ENCODE results near the gene CALCB.
A peak's percentile ranks its signal among the peaks of the same experiment; 100 is the strongest.

Gene CALCB

GRCh38 chr11:15108592-15109130, 35.3 kb downstream of the CALCB start:
- peaks cover 0 to 3% of the 10 kb centered on the region in 2 donors for H3K4me1 ChIP-seq (ENCODE audit: control insufficient read depth in 1 of 2, insufficient read depth in 2 of 2, low read length in 2 of 2)
- H3K27ac ChIP-seq (ENCODE audit: low read length): no peak overlapping the region
- no peaks in the 10 kb centered on the region for H3K36me3 ChIP-seq (ENCODE audit: control insufficient read depth in 1 of 2, insufficient read depth in 2 of 2, low read length in 2 of 2)
- peaks cover 0 to 3% of the 10 kb centered on the region in 2 donors for H3K9me3 ChIP-seq (ENCODE audit: control insufficient read depth in 1 of 2, low read length in 2 of 2)
- H3K27me3 ChIP-seq (ENCODE audit: low read depth, low read length): no peaks in the 10 kb centered on the region
- no peak overlapping the region for H3K4me3 ChIP-seq (ENCODE audit: low read depth in 1 of 2, low read length in 2 of 2)

GRCh38 chr11:15109602-15110001, 36.2 kb downstream of the CALCB start:
- H3K36me3 ChIP-seq (ENCODE audit: control insufficient read depth in 1 of 2, insufficient read depth in 2 of 2, low read length in 2 of 2): no peaks in the 10 kb centered on the region
- no peak overlapping the region for H3K27ac ChIP-seq (ENCODE audit: low read length)
- no peaks in the 10 kb centered on the region for H3K27me3 ChIP-seq (ENCODE audit: low read depth, low read length)
- H3K4me1 ChIP-seq (ENCODE audit: control insufficient read depth in 1 of 2, insufficient read depth in 2 of 2, low read length in 2 of 2): peaks cover 0 to 6% of the 10 kb centered on the region in 2 donors
- no peaks in the 10 kb centered on the region for H3K9me3 ChIP-seq (ENCODE audit: control insufficient read depth in 1 of 2, low read length in 2 of 2)
- H3K4me3 ChIP-seq (ENCODE audit: low read depth in 1 of 2, low read length in 2 of 2): no peak overlapping the region

DNA sequence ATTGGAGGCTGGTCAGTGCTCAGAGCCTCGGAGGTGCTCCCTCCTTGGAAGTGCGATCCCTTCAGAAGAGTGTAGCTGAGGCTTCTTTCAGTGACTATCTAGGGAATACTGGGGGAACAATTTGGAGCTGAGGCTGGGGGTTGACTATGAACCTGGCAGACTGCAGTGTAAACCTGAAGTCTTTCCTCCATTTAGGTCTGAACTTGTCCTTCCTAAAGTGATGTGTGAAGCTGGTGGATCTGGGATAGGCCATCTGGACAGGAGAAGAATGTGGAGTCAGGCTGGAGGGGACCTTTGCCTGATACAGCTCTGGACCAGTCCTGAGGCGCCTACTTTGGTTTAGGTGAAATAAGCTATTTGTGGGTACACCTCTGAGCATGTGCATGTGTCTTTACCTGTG, 37.8 kb downstream of the CALCB start:
- no peaks in the 10 kb centered on the region for H3K36me3 ChIP-seq (ENCODE audit: control insufficient read depth in 1 of 2, insufficient read depth in 2 of 2, low read length in 2 of 2)
- no peak overlapping the region for H3K27ac ChIP-seq (ENCODE audit: low read length)
- H3K9me3 ChIP-seq (ENCODE audit: control insufficient read depth in 1 of 2, low read length in 2 of 2): no peaks in the 10 kb centered on the region
- no peaks in the 10 kb centered on the region for H3K27me3 ChIP-seq (ENCODE audit: low read depth, low read length)
- no peak overlapping the region for H3K4me3 ChIP-seq (ENCODE audit: low read depth in 1 of 2, low read length in 2 of 2)
- H3K4me1 ChIP-seq (ENCODE audit: control insufficient read depth in 1 of 2, insufficient read depth in 2 of 2, low read length in 2 of 2): peaks cover 0 to 6% of the 10 kb centered on the region in 2 donors

GRCh38 chr11:15112131-15112541, 38.7 kb downstream of the CALCB start:
- Histone ChIP-seq H3K4me1 (ENCODE audit: control insufficient read depth in 1 of 2, insufficient read depth in 2 of 2, low read length in 2 of 2) (peaks cover 0 to 6% of the 10 kb centered on the region in 2 donors), H3K27me3 (ENCODE audit: low read depth, low read length) (no peaks in the 10 kb centered on the region), H3K36me3 (ENCODE audit: control insufficient read depth in 1 of 2, insufficient read depth in 2 of 2, low read length in 2 of 2) (no peaks in the 10 kb centered on the region), H3K27ac (ENCODE audit: low read length) (no peak overlapping the region), H3K4me3 (ENCODE audit: low read depth in 1 of 2, low read length in 2 of 2) (no peak overlapping the region), H3K9me3 (ENCODE audit: control insufficient read depth in 1 of 2, low read length in 2 of 2) (no peaks in the 10 kb centered on the region)

DNA sequence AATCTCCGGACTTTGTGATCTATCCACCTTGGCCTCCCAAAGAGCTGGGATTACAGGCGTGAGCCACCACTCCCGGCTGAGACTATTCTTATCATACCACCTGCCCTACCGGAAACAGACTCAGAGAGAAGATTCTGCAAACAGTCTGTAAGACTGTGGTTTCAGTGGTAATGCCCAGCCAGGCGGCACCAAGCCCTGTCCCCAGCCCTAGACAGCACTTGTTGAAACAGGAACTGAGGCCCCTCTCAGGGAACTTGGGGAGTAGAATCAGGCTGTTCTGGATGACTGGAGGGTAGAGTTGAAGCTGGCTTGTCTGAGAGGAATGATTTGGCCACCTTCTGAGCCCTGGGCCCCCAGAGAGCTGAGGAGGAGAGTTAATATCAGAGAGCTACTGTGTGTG, 40.0 kb downstream of the CALCB start:
- H3K27me3 ChIP-seq (ENCODE audit: low read depth, low read length): peaks cover 4% of the 10 kb centered on the region
- no peaks in the 10 kb centered on the region for H3K36me3 ChIP-seq (ENCODE audit: control insufficient read depth in 1 of 2, insufficient read depth in 2 of 2, low read length in 2 of 2)
- no peak overlapping the region for H3K4me3 ChIP-seq (ENCODE audit: low read depth in 1 of 2, low read length in 2 of 2)
- no peak overlapping the region for H3K27ac ChIP-seq (ENCODE audit: low read length)
- H3K4me1 ChIP-seq (ENCODE audit: control insufficient read depth in 1 of 2, insufficient read depth in 2 of 2, low read length in 2 of 2): peaks cover 0 to 6% of the 10 kb centered on the region in 2 donors
- no peaks in the 10 kb centered on the region for H3K9me3 ChIP-seq (ENCODE audit: control insufficient read depth in 1 of 2, low read length in 2 of 2)

GRCh38 chr11:15114501-15115475, 41.4 kb downstream of the CALCB start, which contains the start of gene INSC:
Gene INSC, plus strand, starts transcription at chr11:15114923. Its CDS starts 34,252 bp downstream, at chr11:15149175.
- Histone ChIP-seq H3K9me3 (ENCODE audit: control insufficient read depth in 1 of 2, low read length in 2 of 2) (no peaks in the 10 kb centered on the region), H3K36me3 (ENCODE audit: control insufficient read depth in 1 of 2, insufficient read depth in 2 of 2, low read length in 2 of 2) (no peaks in the 10 kb centered on the region), H3K27me3 (ENCODE audit: low read depth, low read length) (peaks cover 4% of the 10 kb centered on the region), H3K4me1 (ENCODE audit: control insufficient read depth in 1 of 2, insufficient read depth in 2 of 2, low read length in 2 of 2) (peaks cover 0 to 6% of the 10 kb centered on the region in 2 donors), H3K4me3 (ENCODE audit: low read depth in 1 of 2, low read length in 2 of 2) (peak within 1 kb of the TSS in 1 of 2 donors; percentile 48), H3K27ac (ENCODE audit: low read length) (no peak within 1 kb of the TSS)

DNA sequence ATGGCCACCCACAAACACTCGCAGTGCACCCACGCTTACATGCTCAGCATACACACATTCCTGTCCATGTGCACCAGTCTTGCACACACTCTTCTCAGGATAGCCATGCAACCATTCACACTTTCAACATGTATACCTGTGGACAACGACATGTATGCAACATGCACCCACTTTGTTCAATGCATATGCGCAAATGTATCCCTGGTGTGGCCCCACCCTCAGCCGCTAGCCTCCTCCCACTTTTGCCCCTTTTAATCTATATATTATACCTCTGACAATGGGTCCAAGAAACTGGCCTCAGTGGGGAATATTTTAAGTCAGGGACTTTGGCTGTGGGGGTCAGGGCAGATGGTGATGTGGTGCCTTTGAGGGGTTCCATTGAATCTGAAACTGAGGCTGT, 42.3 kb downstream of the CALCB start:
- H3K4me3 ChIP-seq (ENCODE audit: low read depth in 1 of 2, low read length in 2 of 2): peak overlapping the region in 1 of 2 donors; percentile 48
- H3K9me3 ChIP-seq (ENCODE audit: control insufficient read depth in 1 of 2, low read length in 2 of 2): no peaks in the 10 kb centered on the region
- no peaks in the 10 kb centered on the region for H3K36me3 ChIP-seq (ENCODE audit: control insufficient read depth in 1 of 2, insufficient read depth in 2 of 2, low read length in 2 of 2)
- H3K27me3 ChIP-seq (ENCODE audit: low read depth, low read length): peaks cover 4% of the 10 kb centered on the region
- no peak overlapping the region for H3K27ac ChIP-seq (ENCODE audit: low read length)
- peaks cover 0 to 6% of the 10 kb centered on the region in 2 donors for H3K4me1 ChIP-seq (ENCODE audit: control insufficient read depth in 1 of 2, insufficient read depth in 2 of 2, low read length in 2 of 2)

GRCh38 chr11:15117751-15118150, 44.4 kb downstream of the CALCB start:
- Histone ChIP-seq H3K4me3 (ENCODE audit: low read depth in 1 of 2, low read length in 2 of 2) (no peak overlapping the region), H3K4me1 (ENCODE audit: control insufficient read depth in 1 of 2, insufficient read depth in 2 of 2, low read length in 2 of 2) (peaks cover 0 to 6% of the 10 kb centered on the region in 2 donors), H3K27ac (ENCODE audit: low read length) (no peak overlapping the region), H3K27me3 (ENCODE audit: low read depth, low read length) (peaks cover 4% of the 10 kb centered on the region), H3K9me3 (ENCODE audit: control insufficient read depth in 1 of 2, low read length in 2 of 2) (no peaks in the 10 kb centered on the region), H3K36me3 (ENCODE audit: control insufficient read depth in 1 of 2, insufficient read depth in 2 of 2, low read length in 2 of 2) (no peaks in the 10 kb centered on the region)

DNA sequence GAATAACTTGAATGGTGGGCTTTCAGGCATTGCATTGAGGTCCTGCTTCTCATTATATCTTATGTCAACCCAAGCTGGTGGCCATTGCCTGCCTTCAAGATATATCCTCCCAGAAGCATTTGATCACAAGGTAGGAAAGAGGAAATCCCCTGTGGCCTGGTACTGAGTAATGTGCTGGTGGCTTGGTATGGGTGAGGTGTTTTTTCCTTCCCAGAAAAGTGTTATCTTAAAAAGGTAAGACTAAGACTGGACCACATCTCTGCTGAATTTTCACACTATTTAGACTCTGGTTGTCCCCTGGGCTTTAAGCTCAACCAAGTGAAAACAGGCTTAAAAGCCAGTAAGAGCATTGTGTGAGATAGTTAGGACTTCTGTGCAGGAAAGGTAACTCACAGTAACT, 45.0 kb downstream of the CALCB start:
- no peak overlapping the region for H3K27ac ChIP-seq (ENCODE audit: low read length)
- no peaks in the 10 kb centered on the region for H3K9me3 ChIP-seq (ENCODE audit: control insufficient read depth in 1 of 2, low read length in 2 of 2)
- peaks cover 0 to 6% of the 10 kb centered on the region in 2 donors for H3K4me1 ChIP-seq (ENCODE audit: control insufficient read depth in 1 of 2, insufficient read depth in 2 of 2, low read length in 2 of 2)
- peaks cover 4% of the 10 kb centered on the region for H3K27me3 ChIP-seq (ENCODE audit: low read depth, low read length)
- no peaks in the 10 kb centered on the region for H3K36me3 ChIP-seq (ENCODE audit: control insufficient read depth in 1 of 2, insufficient read depth in 2 of 2, low read length in 2 of 2)
- H3K4me3 ChIP-seq (ENCODE audit: low read depth in 1 of 2, low read length in 2 of 2): no peak overlapping the region

DNA sequence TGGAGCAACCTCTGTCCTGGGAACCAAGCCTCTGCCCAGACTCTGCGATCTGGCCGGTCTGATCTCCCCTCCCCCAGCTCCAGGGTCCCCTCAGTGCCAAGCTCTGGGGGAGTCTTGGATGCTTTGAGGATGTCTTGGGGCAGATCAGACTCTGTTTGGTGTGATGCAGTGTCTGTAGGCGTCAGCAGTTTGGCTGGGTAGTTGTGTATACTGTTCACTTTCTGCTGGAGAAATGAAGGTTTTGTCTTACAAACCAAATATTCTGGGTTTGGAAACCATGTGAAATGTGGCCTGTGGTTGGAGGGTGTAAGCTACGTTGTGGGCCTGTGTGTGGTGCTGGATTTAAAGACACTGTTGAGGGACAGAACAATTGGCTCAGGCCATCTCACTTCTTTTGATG, 46.0 kb downstream of the CALCB start:
- Histone ChIP-seq H3K36me3 (ENCODE audit: control insufficient read depth in 1 of 2, insufficient read depth in 2 of 2, low read length in 2 of 2) (no peaks in the 10 kb centered on the region), H3K4me1 (ENCODE audit: control insufficient read depth in 1 of 2, insufficient read depth in 2 of 2, low read length in 2 of 2) (no peaks in the 10 kb centered on the region), H3K27me3 (ENCODE audit: low read depth, low read length) (peaks cover 4% of the 10 kb centered on the region), H3K4me3 (ENCODE audit: low read depth in 1 of 2, low read length in 2 of 2) (no peak overlapping the region), H3K27ac (ENCODE audit: low read length) (no peak overlapping the region), H3K9me3 (ENCODE audit: control insufficient read depth in 1 of 2, low read length in 2 of 2) (no peaks in the 10 kb centered on the region)

- H3K27ac ChIP-seq (ENCODE audit: low read length): no peak overlapping the region
- no peaks in the 10 kb centered on the region for H3K9me3 ChIP-seq (ENCODE audit: control insufficient read depth in 1 of 2, low read length in 2 of 2)
- no peaks in the 10 kb centered on the region for H3K4me1 ChIP-seq (ENCODE audit: control insufficient read depth in 1 of 2, insufficient read depth in 2 of 2, low read length in 2 of 2)
- H3K27me3 ChIP-seq (ENCODE audit: low read depth, low read length): peaks cover 4% of the 10 kb centered on the region
- no peak overlapping the region for H3K4me3 ChIP-seq (ENCODE audit: low read depth in 1 of 2, low read length in 2 of 2)
- H3K36me3 ChIP-seq (ENCODE audit: control insufficient read depth in 1 of 2, insufficient read depth in 2 of 2, low read length in 2 of 2): no peaks in the 10 kb centered on the region
Measured at GRCh38 chr11:15119826-15120225, 46.4 kb downstream of the CALCB start.
